Esophagus squamous epithelium (tissue), 5 donors: ENCODE data around the gene APOBEC3G. TPM values are rescaled to one million over a fixed set of nuclear protein-coding genes. Genes with fewer than 3 reads are reported as not detected.
"Not testable (repeated sequence)": the region's sequence is repeated elsewhere in the genome, so short reads cannot be mapped to it uniquely, and the experiment has no call there.

ENCODE experiments used
- DNase-seq: peaks from one replicate; lab custom pipeline; 2025; lab: John Stamatoyannopoulos, UW
- H3K27ac ChIP-seq, 4 donors: fragments of 200-600 bp; sonication (generic); one replicate each; pipeline ENCODE4 v1.5.1; 2016 to 2019; ENCODE audit warnings: mild to moderate bottlenecking in 1 of 4
- H3K27me3 ChIP-seq, 4 donors: fragments of 200-600 bp; sonication (generic); 1 replicate in 3 of 4; 2 replicates in 1 of 4; pipeline versions ENCODE4 v1.5.1 to v1.6.0; 2017 to 2021; ENCODE audit warnings: antibody characterized with exemption in 1 of 4
- H3K36me3 ChIP-seq, 3 donors: fragments of 200-600 bp; sonication (generic); one replicate each; pipeline ENCODE4 v1.5.1; 2016 to 2019
- H3K4me1 ChIP-seq, 3 donors: fragments of 200-600 bp; sonication (generic); one replicate each; pipeline ENCODE4 v1.5.1; 2017 to 2019
- H3K4me3 ChIP-seq, 4 donors: fragments of 200-600 bp; sonication (generic); 1 replicate in 3 of 4; 2 replicates in 1 of 4; pipeline ENCODE4 v1.5.1; 2016 to 2019; ENCODE audit warnings: mild to moderate bottlenecking in 2 of 4, moderate library complexity in 1 of 4
- H3K9me3 ChIP-seq, 3 donors: fragments of 200-600 bp; sonication (generic); one replicate each; pipeline ENCODE4 v1.5.1; 2016 to 2019
- POLR2A ChIP-seq, 4 donors: fragments of 450-650 bp; IDR thresholded peaks; one replicate each; pipeline ENCODE4 v1.6.1; 2017; ENCODE audit warnings: antibody characterized with exemption in 4 of 4, mild to moderate bottlenecking in 4 of 4, moderate library complexity in 3 of 4
- WGBS, 2 donors: methylation state at CpG; one replicate each; pipeline ENCODE4 v1.1.5; 2018; 5-methylcytosine and 5-hydroxymethylcytosine counted together
- intact Hi-C: fragments of 100-400 bp; cut with DNase I; formaldehyde crosslinking; loops from one replicate; pipeline ENCODE4 v1.15.0; 2022
- total RNA-seq, 4 donors: library from RNA; depleted of rRNA; stranded (reverse); fragments of >200 nt; gene quantifications; one replicate each; pipeline ENCODE4 v1.1.0, GENCODE V29; 2016
- TF ChIP-seq, protein P1 (sequence below), 6 experiments: fragments of 450-650 bp in 4 of 6; fragments of 200-600 bp in 2 of 6; sonication (generic) in 2 of 6; IDR thresholded peaks; one replicate each; pipeline ENCODE4 v1.5.1; 2016 to 2019; ENCODE audit warnings: antibody characterized with exemption in 6 of 6, mild to moderate bottlenecking in 4 of 6, moderate library complexity in 4 of 6
- donor health status: DM: yes; HTN: yes; CAD: no.

APOBEC3G gene
- total RNA-seq, result 10 to 100 TPM in 2 of 4 donors, 1 to 10 TPM in 1, under 1 TPM in 1; 0.91 to 12.1 (median 6.5) TPM

DNA sequence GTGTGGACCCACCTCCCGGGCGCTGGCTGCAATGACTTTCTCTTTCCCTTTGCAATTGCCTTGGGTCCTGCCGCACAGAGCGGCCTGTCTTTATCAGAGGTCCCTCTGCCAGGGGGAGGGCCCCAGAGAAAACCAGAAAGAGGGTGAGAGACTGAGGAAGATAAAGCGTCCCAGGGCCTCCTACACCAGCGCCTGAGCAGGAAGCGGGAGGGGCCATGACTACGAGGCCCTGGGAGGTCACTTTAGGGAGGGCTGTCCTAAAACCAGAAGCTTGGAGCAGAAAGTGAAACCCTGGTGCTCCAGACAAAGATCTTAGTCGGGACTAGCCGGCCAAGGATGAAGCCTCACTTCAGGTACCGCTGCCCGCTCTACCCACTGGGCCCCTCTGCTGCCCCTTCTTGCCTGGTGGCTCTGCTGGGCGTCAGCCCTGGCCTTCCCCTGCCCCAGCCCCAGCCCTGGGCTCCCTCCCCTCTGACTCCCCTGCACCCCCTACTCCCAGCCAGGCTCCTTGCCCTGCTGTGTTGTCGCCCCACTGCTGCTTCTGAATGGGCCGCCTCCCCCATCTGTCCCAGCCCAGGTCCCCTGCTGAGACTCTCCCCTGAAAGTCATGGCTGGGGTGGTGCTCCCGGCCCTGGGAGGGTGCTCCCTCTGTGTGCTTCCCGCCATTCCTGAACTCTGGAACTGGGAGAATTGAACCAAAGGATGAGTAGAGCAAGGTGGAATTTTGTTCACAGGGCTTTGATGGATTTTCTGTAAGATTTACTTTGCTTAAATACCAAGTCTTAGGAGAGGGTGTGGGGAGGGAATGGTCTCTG lies at the start of gene APOBEC3G:
TSS of gene APOBEC3G (plus strand) at position 250 of the 815 bp plus-strand sequence. CDS start at position 337, 87 bp downstream.
- peak within 1 kb of the TSS; percentile 27 to 65 (median 52) for H3K4me3 ChIP-seq
- peaks cover 0 to 23% (median 0%) of the 10 kb centered on the region in 3 donors for H3K36me3 ChIP-seq
- TF ChIP-seq POLR2A (IDR thresholded peaks at IDR 0.05), result peak in 2 of 4 donors; percentile 24 to 39
- H3K9me3 ChIP-seq, DNase-seq, intact Hi-C loops, H3K27me3 ChIP-seq: not testable (repeated sequence)
- peaks cover 8 to 11% (median 10%) of the 10 kb centered on the region in 3 donors for H3K4me1 ChIP-seq
- WGBS, 2 donors, result 15% methylated on average over 8 of the region's 17 CpGs; no CpG with 5 or more reads in 1 of the 2 donors
- H3K27ac ChIP-seq, result peak within 1 kb of the TSS; percentile 76 to 85 (median 82)

DNA sequence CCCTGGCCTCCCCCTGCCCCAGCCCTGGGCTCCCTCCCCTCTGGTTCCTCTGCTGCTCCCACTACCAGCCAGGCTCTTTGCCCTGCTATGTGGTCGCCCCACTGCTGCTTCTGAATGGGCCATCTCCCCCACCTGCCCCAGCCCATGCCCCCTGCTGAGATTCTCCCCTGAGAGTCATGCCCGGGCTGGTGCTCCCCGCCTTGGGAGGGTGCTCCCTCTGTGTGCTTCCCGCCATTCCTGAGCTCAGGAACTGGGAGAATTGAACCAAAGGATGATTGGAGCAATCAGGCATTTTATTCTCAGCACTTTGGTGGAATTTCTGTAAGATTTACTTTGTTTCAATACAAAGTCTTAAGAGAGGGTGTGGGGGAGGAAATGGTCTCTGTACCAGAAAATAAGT lies 49.4 kb upstream of the APOBEC3G start:
- Histone ChIP-seq H3K36me3 (peaks cover 0 to 13% (median 0%) of the 10 kb centered on the region in 3 donors), H3K4me1 (peaks cover 0 to 6% (median 0%) of the 10 kb centered on the region in 3 donors), H3K9me3 (no peaks in the 10 kb centered on the region), H3K27ac (no peak overlapping the region), H3K4me3 (no peak overlapping the region), H3K27me3 (no peaks in the 10 kb centered on the region)
- 89 to 90% methylated on average over 2 to 3 of the region's 4 CpGs for WGBS, 2 donors
- intact Hi-C loops, result no loop called here
- no peak for DNase-seq
- TF ChIP-seq, protein P1, sequence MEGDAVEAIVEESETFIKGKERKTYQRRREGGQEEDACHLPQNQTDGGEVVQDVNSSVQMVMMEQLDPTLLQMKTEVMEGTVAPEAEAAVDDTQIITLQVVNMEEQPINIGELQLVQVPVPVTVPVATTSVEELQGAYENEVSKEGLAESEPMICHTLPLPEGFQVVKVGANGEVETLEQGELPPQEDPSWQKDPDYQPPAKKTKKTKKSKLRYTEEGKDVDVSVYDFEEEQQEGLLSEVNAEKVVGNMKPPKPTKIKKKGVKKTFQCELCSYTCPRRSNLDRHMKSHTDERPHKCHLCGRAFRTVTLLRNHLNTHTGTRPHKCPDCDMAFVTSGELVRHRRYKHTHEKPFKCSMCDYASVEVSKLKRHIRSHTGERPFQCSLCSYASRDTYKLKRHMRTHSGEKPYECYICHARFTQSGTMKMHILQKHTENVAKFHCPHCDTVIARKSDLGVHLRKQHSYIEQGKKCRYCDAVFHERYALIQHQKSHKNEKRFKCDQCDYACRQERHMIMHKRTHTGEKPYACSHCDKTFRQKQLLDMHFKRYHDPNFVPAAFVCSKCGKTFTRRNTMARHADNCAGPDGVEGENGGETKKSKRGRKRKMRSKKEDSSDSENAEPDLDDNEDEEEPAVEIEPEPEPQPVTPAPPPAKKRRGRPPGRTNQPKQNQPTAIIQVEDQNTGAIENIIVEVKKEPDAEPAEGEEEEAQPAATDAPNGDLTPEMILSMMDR (IDR thresholded peaks at IDR 0.05), result no peak
- no peak for TF ChIP-seq POLR2A (IDR thresholded peaks at IDR 0.05)

DNA sequence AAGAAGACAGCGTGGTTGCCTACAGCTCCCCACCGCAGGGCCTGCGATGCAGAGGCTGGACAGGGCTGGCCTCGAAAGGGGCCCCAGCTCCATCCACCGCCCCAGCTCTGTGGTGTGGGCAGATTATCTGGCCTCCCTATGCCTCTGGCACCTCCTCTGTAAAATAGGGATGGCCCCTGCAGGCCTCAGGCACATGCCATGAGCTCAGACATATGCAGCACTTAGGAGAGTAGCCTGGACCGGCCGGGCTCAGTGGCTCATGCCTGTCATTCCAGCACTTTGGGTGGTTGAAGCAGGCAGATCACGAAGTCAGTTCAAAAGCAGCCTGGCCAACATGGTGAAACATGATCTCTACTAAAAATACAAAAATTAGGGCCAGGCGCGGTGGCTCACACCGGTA lies 48.8 kb upstream of the APOBEC3G start:
- intact Hi-C loops, result no loop called here
- no peaks in the 10 kb centered on the region for H3K9me3 ChIP-seq
- no peak overlapping the region for H3K4me3 ChIP-seq
- no peak overlapping the region for H3K27ac ChIP-seq
- TF ChIP-seq, protein P1 (IDR thresholded peaks at IDR 0.05), result no peak
- TF ChIP-seq POLR2A (IDR thresholded peaks at IDR 0.05), result no peak
- DNase-seq, result no peak
- H3K27me3 ChIP-seq, result no peaks in the 10 kb centered on the region
- peaks cover 0 to 13% (median 0%) of the 10 kb centered on the region in 3 donors for H3K36me3 ChIP-seq
- H3K4me1 ChIP-seq, result peaks cover 0 to 6% (median 0%) of the 10 kb centered on the region in 3 donors
- WGBS, 2 donors, result 90 to 96% methylated on average over 3 to 7 of the region's 11 CpGs

DNA sequence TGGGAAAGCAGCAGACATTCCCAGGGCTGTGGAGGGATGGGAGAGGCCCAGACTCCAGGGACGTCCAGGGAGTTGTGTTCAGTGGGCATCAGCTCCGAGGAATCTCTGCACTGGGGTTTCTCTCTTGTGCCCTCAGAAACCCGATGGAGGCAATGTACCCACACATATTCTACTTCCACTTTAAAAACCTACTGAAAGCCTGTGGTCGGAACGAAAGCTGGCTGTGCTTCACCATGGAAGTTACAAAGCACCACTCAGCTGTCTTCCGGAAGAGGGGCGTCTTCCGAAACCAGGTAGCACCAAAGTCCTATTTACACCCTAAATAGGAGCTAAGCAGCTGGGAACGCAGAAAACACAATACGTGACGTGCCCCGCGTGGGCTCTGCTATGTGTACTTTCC lies 47.8 kb upstream of the APOBEC3G start:
- no peaks in the 10 kb centered on the region for H3K4me1 ChIP-seq
- TF ChIP-seq POLR2A (IDR thresholded peaks at IDR 0.05), result no peak
- TF ChIP-seq, protein P1 (IDR thresholded peaks at IDR 0.05), result no peak
- H3K9me3 ChIP-seq, result no peaks in the 10 kb centered on the region
- H3K4me3 ChIP-seq, result no peak overlapping the region
- intact Hi-C loops, result no loop called here
- WGBS, 2 donors, result 82 to 89% methylated on average over 12 to 13 of the region's 13 CpGs
- DNase-seq, result no peak
- peaks cover 0 to 5% (median 0%) of the 10 kb centered on the region in 3 donors for H3K36me3 ChIP-seq
- no peak overlapping the region for H3K27ac ChIP-seq
- no peaks in the 10 kb centered on the region for H3K27me3 ChIP-seq

DNA sequence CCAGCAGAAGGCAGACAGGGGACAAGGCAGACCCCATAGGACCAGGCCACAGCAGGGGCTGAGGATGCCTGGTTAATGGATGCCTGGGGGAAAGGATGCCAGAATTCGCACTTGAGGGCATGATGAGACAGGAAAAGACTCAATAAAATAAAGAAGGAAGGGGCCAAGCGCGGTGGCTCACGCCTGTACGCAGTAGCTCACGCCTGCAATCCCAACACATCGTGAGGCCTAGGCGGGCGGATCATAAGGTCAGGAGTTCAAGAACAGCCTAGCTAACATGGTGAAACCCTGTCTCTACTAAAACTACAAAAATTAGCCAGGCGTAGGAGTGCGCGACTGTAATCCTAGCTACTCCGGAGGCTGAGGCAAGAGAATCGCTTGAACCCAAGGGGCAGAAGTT lies 46.4 kb upstream of the APOBEC3G start:
- H3K4me3 ChIP-seq, result no peak overlapping the region
- no peaks in the 10 kb centered on the region for H3K4me1 ChIP-seq
- no peak for TF ChIP-seq POLR2A (IDR thresholded peaks at IDR 0.05)
- TF ChIP-seq, protein P1 (IDR thresholded peaks at IDR 0.05), result no peak
- 79 to 93% methylated on average over 14 of the region's 14 CpGs for WGBS, 2 donors
- H3K9me3 ChIP-seq, result no peaks in the 10 kb centered on the region
- no peak overlapping the region for H3K27ac ChIP-seq
- no peak for DNase-seq
- H3K36me3 ChIP-seq, result no peaks in the 10 kb centered on the region
- intact Hi-C loops, result no loop called here
- H3K27me3 ChIP-seq, result no peaks in the 10 kb centered on the region

DNA sequence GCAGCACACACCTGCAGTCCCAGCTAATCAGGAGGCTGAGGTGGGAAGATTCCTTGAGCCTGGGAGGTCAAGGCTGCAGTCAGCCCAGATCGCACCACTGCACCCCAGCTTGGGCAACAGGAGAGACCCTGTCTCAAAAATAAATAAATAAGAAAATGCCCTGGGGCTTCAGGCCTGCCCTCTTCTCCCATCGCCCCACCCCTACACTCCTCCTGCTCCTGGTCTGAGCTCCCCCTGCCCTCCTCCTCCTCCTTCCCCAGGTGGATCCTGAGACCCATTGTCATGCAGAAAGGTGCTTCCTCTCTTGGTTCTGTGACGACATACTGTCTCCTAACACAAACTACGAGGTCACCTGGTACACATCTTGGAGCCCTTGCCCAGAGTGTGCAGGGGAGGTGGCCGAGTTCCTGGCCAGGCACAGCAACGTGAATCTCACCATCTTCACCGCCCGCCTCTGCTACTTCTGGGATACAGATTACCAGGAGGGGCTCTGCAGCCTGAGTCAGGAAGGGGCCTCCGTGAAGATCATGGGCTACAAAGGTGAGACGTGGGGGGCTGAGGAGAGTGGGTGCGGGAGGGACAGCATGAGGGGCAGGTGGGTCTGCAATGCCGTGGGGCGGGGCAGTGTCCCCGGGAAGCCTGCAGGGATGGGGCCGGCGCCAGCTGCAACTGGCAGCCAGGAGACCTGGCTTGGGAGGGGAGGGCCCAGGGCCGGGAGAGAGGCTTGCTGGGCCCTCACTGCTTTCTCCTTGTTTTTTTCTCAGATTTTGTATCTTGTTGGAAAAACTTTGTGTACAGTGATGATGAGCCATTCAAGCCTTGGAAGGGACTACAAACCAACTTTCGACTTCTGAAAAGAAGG lies 45.4 kb upstream of the APOBEC3G start:
- H3K27me3 ChIP-seq, DNase-seq, H3K27ac ChIP-seq, H3K4me3 ChIP-seq, H3K4me1 ChIP-seq, H3K9me3 ChIP-seq, intact Hi-C loops, H3K36me3 ChIP-seq: not testable (repeated sequence)
- WGBS, 2 donors, result 51 to 78% methylated on average over 5 to 10 of the region's 18 CpGs

DNA sequence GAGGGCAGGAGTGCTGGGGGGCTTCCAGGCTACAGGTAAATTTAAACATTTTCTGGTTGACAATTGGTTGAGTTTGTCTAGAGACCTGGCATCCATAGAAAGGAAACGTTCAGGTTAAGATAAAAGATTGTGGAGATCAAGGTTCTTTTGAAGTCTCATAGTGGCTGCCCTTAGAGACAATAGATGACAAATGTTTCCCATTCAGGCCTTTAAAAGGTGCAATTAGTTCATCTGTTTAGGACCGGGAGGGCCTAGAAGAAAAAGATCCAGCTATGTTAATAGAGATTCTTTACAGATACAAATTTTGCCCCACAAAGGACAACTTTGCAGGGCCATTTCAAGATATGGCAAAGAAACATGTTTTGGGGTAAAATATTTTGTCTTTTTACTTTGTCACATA lies 40.0 kb upstream of the APOBEC3G start:
- H3K27ac ChIP-seq, H3K27me3 ChIP-seq, H3K36me3 ChIP-seq, intact Hi-C loops, H3K9me3 ChIP-seq, H3K4me3 ChIP-seq, DNase-seq: not testable (repeated sequence)
- WGBS, 2 donors, result 28 to 33% methylated on average over 2 of the region's 2 CpGs
- H3K4me1 ChIP-seq, result peaks cover 0 to 18% (median 11%) of the 10 kb centered on the region in 3 donors
